ENCODE measurements around the gene APOL3. TPM values are rescaled to one million over a fixed set of nuclear protein-coding genes. Genes with fewer than 3 reads are reported as not detected.
"Not testable (repeated sequence)": the region's sequence is repeated elsewhere in the genome, so short reads cannot be mapped to it uniquely, and the experiment has no call there.

The APOL3 gene
- total RNA-seq, 1 experiment from 2014 or later, result not detected

GRCh38 chr22:36103891-36104290 lies 56.7 kb downstream of the APOL3 start:
- no peak overlapping the region for H3K4me3 ChIP-seq (ENCODE audit: low read depth, low read length, poor library complexity, severe bottlenecking)
- no peak overlapping the region for H3K27ac ChIP-seq (ENCODE audit: low read depth, low read length, poor library complexity, severe bottlenecking)
- ChIA-PET POLR2A (ENCODE audit: low non-redundant PET) (no interaction called here), CTCF (no interaction called here)
- no peaks in the 10 kb centered on the region for H3K36me3 ChIP-seq (ENCODE audit: insufficient read depth, low read length, poor library complexity, severe bottlenecking)
- no peaks in the 10 kb centered on the region for H3K4me1 ChIP-seq (ENCODE audit: insufficient read depth, low read length, poor library complexity, severe bottlenecking)
- H3K9me3 ChIP-seq (ENCODE audit: low read depth, low read length, poor library complexity, severe bottlenecking), result no peaks in the 10 kb centered on the region
- no peaks in the 10 kb centered on the region for H3K27me3 ChIP-seq (replicated peaks; ENCODE audit: insufficient read depth, low read depth, low read length, poor library complexity)
- no TSS peak for BruUV-seq (replicated peaks)
- intact Hi-C loops (cut with micrococcal nuclease; ENCODE audit: unreplicated experiment), result no loop called here
- DNase-seq (ENCODE audit: low spot score), result no peak
- TF ChIP-seq, protein P1, sequence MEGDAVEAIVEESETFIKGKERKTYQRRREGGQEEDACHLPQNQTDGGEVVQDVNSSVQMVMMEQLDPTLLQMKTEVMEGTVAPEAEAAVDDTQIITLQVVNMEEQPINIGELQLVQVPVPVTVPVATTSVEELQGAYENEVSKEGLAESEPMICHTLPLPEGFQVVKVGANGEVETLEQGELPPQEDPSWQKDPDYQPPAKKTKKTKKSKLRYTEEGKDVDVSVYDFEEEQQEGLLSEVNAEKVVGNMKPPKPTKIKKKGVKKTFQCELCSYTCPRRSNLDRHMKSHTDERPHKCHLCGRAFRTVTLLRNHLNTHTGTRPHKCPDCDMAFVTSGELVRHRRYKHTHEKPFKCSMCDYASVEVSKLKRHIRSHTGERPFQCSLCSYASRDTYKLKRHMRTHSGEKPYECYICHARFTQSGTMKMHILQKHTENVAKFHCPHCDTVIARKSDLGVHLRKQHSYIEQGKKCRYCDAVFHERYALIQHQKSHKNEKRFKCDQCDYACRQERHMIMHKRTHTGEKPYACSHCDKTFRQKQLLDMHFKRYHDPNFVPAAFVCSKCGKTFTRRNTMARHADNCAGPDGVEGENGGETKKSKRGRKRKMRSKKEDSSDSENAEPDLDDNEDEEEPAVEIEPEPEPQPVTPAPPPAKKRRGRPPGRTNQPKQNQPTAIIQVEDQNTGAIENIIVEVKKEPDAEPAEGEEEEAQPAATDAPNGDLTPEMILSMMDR (conservative IDR thresholded peaks at IDR 0.05; ENCODE audit: low read depth, low read length), result no peak
- TF ChIP-seq EZH2 (IDR thresholded peaks at IDR 0.05; ENCODE audit: borderline replicate concordance, low read depth, low read length, poor library complexity, severe bottlenecking), result no peak

DNA sequence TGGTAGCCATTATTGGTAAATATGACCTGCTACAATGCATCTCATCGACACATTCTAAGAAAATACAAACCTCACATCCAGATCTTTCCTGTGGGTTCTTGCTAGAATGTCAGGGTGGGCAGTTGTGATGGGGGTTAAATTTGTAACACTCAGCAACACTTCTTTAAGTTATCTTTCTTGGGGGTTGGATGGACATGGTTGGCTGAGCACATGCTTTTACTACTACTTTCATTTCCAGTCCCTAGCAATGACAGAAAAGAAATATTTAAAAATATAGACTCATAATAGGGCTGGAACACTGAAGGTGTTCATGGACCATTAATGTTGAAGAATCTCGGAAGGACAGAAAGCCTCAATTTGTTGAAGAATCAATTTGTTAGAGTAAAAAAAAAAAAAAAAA lies 57.6 kb downstream of the APOL3 start:
- Histone ChIP-seq H3K27me3 (replicated peaks; ENCODE audit: insufficient read depth, low read depth, low read length, poor library complexity) (no peaks in the 10 kb centered on the region), H3K4me1 (ENCODE audit: insufficient read depth, low read length, poor library complexity, severe bottlenecking) (no peaks in the 10 kb centered on the region), H3K4me3 (ENCODE audit: low read depth, low read length, poor library complexity, severe bottlenecking) (no peak overlapping the region), H3K27ac (ENCODE audit: low read depth, low read length, poor library complexity, severe bottlenecking) (no peak overlapping the region), H3K36me3 (ENCODE audit: insufficient read depth, low read length, poor library complexity, severe bottlenecking) (no peaks in the 10 kb centered on the region), H3K9me3 (ENCODE audit: low read depth, low read length, poor library complexity, severe bottlenecking) (no peaks in the 10 kb centered on the region)
- ChIA-PET POLR2A (ENCODE audit: low non-redundant PET) (no interaction called here), CTCF (no interaction called here)
- no peak for DNase-seq (ENCODE audit: low spot score)
- intact Hi-C loops (cut with micrococcal nuclease; ENCODE audit: unreplicated experiment), result no loop called here
- BruUV-seq (replicated peaks), result no TSS peak
- no peak for TF ChIP-seq EZH2 (IDR thresholded peaks at IDR 0.05; ENCODE audit: borderline replicate concordance, low read depth, low read length, poor library complexity, severe bottlenecking)
- TF ChIP-seq, protein P1 (conservative IDR thresholded peaks at IDR 0.05; ENCODE audit: low read depth, low read length), result no peak

DNA sequence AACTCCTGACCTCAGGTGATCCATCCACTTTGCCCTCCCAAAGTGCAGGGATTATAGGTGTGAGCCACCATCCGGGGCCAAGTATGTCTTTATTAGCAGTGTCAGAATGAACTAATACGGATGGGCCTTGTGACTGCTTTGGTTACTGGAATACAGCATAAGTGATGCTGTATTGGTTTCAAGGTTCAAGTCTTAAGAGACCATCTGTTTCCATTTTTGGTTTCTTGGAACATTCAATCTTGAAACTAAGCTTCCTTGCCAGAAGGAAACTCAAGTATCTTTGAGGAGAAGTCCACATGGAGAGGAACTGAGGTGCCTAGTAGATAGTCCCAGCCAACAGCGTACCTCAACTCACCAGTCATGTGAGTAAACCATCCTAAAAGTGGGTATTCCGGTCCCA lies 58.8 kb downstream of the APOL3 start:
- no peak for TF ChIP-seq EZH2 (IDR thresholded peaks at IDR 0.05; ENCODE audit: borderline replicate concordance, low read depth, low read length, poor library complexity, severe bottlenecking)
- TF ChIP-seq, protein P1 (conservative IDR thresholded peaks at IDR 0.05; ENCODE audit: low read depth, low read length), result no peak
- Histone ChIP-seq H3K36me3 (ENCODE audit: insufficient read depth, low read length, poor library complexity, severe bottlenecking) (no peaks in the 10 kb centered on the region), H3K27me3 (replicated peaks; ENCODE audit: insufficient read depth, low read depth, low read length, poor library complexity) (no peaks in the 10 kb centered on the region), H3K9me3 (ENCODE audit: low read depth, low read length, poor library complexity, severe bottlenecking) (no peaks in the 10 kb centered on the region), H3K4me1 (ENCODE audit: insufficient read depth, low read length, poor library complexity, severe bottlenecking) (no peaks in the 10 kb centered on the region), H3K27ac (ENCODE audit: low read depth, low read length, poor library complexity, severe bottlenecking) (no peak overlapping the region), H3K4me3 (ENCODE audit: low read depth, low read length, poor library complexity, severe bottlenecking) (no peak overlapping the region)
- intact Hi-C loops (cut with micrococcal nuclease; ENCODE audit: unreplicated experiment), result no loop called here
- no peak for DNase-seq (ENCODE audit: low spot score)
- ChIA-PET POLR2A (ENCODE audit: low non-redundant PET) (no interaction called here), CTCF (no interaction called here)
- BruUV-seq (replicated peaks), result no TSS peak

DNA sequence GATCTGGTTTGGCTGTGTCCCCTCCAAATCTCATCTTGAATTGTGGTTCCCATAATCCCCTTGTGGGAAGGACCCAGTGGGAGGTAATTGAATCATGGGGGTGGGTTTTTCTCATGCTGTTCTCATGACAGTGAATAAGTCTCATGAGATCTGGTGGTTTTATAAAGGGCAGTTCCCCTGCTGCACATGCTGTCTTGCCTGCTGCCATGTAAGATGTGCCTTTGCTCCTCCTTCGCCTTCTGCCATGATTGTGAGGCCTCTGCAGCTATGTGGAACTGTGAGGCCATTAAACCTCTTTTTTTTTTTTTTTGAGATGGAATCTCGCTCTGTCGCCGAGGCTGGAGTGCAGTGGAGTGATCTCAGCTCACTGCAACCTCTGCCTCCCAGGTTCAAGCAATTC lies 59.6 kb downstream of the APOL3 start:
- BruUV-seq (replicated peaks); POLR2A ChIA-PET (ENCODE audit: low non-redundant PET); H3K9me3 ChIP-seq (ENCODE audit: low read depth, low read length, poor library complexity, severe bottlenecking); H3K4me1 ChIP-seq (ENCODE audit: insufficient read depth, low read length, poor library complexity, severe bottlenecking); DNase-seq (ENCODE audit: low spot score); CTCF ChIA-PET; H3K4me3 ChIP-seq (ENCODE audit: low read depth, low read length, poor library complexity, severe bottlenecking); H3K36me3 ChIP-seq (ENCODE audit: insufficient read depth, low read length, poor library complexity, severe bottlenecking); H3K27ac ChIP-seq (ENCODE audit: low read depth, low read length, poor library complexity, severe bottlenecking); H3K27me3 ChIP-seq (replicated peaks; ENCODE audit: insufficient read depth, low read depth, low read length, poor library complexity); intact Hi-C loops (cut with micrococcal nuclease; ENCODE audit: unreplicated experiment): not testable (repeated sequence)
